Activated CD4-positive, CD25-positive, alpha-beta regulatory T cell treated with anti-CD3 and anti-CD28 coated beads, Interleukin-2, amount 50 U/mL, for 16 hours (primary cell): Measurements from ENCODE around the gene NUBP1.
"Not testable (repeated sequence)": the region's sequence is repeated elsewhere in the genome, so short reads cannot be mapped to it uniquely, and the experiment has no call there.

ENCODE experiments used
- DNase-seq: peaks from one replicate; pipeline ENCODE4 v3.0.0-alpha.2; 2020; ENCODE audit warnings: low read depth, low spot score

NUBP1 gene

GRCh38 chr16:10743610-10744369, at the start of gene NUBP1:
TSS of gene NUBP1 (plus strand) at chr16:10743842. CDS start at chr16:10743864, 22 bp downstream.
- peak; percentile 99 for DNase-seq

GRCh38 chr16:10693889-10694288, 49.8 kb upstream of the NUBP1 start:
- no peak for DNase-seq

DNA sequence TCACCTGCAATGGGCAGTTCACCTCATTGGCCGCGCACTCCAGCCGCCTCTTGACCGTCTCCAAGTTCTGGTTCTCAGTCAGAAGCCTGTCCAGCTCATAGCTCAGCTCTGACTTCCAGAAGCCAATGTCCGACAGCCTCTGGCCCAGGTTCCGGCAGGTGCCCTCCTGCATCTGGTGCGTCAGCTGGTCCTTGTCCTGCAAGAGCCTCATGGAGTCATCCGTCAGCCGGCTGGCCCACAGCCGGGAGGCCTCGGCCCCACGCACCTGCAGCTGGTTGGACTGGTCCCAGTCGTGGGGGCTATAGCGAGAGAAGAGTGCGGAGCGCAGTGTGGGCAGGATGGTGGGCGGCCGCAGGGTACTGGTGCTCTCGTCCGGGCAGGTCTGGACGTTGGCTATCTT, 49.3 kb upstream of the NUBP1 start:
- no peak for DNase-seq

DNA sequence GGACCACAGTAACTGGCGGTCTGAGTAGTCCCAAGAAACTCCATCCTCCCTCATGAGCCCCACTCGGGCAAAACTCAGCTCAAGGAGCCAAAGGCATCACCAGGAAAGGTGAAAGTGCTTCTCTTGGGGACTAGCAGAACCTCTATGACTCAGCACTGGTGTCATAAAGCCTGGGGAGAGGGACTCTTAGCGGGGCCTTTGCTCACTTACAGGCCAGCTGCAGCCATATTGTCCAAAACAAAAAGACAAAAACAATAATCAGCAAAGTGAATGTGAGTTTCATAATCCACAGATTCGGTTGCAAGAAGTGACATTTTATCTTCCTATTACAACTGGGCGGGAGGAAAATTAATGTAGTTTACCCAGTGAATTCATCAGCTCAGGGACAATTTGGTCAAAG, 48.8 kb upstream of the NUBP1 start, which contains the start of gene TEKT5:
Gene TEKT5, minus strand, starts transcription at position 101 of the 400 bp plus-strand sequence. Its CDS starts 57 bp downstream, at position 44.
- DNase-seq = no peak

GRCh38 chr16:10699756-10700155, 43.9 kb upstream of the NUBP1 start:
- DNase-seq = no peak

- DNase-seq = no peak
Measured at GRCh38 chr16:10708969-10709368, 34.7 kb upstream of the NUBP1 start.

DNA sequence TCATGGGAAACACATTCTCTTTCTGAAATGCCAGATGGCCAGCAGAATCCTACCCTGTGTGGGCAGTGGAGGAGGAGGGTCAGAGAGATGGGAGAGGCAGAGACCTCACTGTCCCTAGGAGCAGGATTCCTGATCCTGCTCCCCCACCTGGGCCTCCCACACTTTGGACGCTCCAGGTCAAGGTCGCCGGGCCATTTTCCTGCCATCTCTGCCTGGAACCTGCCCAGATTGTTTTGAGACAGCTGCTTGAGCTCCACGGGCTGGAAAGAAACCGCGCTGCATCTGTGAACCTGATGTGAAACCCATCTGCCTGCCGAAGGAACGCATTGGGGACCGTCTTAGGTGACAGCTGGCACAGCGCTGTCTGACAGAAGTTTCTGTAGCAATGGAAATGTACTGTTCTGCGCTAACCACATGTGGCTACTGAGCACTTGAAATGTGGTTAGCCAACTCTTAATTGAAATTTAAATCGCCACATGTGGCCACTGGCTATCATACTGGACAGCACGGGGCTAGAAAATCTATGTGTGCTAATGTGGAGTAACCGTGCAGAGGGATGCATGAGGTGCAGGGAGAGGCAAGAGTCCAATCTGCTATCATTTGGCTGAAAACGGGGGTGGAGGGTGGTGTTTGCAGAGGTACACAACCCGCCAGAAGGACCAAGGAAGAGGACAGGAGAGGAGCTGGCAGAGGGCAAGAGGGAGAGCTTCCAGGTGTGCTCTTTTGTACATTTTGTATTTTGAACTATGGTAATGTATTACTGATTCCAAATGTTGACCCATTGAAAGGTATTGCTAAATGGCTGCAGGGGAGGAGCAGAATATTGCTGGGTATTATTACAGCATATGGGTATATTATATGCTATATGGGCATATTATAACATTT, 15.4 kb upstream of the NUBP1 start:
- no peak for DNase-seq

DNA sequence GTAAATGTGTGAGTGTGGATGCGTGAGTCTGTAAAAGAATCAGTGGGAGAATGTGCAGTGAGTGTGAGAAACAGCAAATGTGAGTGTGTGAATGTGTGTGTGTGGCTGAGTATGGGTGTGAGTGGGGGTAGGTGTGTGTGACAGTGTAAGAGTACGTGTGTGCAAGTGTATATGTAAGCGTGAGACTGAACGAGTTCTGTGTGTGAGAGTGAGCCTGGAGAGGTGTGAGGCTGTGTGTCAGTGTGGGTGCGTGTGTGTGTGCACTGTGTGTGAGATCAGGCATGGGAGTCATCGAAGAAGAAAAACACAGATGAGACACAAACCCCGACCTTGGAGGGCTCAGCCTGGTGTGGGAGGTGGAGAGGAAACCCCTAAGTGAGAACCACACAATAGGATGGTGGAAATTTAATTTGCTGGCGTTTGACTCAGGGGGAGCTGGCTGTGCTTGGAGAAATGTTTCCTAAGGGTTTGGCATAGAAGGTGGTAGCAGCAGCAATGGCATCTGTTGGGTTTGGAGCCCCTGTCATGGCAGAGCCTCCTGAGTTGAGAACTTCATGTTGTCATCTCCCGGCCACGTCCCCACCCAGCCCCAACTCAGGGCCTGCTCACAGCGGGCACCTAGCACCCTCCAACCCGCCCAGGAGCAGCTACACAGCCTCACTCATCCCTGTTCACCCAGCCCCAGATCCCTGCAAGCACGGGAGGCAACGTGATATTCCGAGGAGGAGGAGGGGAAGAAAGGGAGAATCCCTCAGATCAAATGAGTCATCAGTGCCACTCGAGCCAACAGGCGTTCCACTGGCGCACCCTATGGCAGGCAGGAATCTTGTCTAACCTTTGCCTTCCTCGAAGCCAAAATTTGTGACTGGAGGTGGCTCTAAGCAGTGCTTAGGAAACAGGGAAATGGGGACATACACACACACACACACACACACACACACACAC, 14.3 kb upstream of the NUBP1 start:
- DNase-seq = no peak

DNA sequence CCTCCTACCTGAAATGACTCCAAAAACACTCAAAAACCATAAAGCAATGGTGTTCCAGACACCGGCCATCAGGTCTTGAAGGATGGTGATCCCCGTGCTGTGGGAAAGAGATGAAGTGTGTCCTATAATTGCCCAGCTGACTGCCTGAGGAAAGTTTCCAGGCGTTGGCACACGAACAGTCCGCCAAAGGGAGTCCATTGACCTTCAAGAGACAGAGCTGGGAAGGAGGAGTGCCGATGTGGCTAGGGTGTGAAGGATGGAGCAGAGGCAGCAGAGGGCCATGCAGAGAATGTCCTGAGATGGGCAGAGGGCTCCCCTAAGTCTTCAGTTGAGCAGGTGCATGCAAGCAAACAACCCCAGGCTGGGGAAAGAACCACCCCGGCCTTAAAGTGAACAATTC, 11.9 kb upstream of the NUBP1 start:
- DNase-seq = no peak

DNA sequence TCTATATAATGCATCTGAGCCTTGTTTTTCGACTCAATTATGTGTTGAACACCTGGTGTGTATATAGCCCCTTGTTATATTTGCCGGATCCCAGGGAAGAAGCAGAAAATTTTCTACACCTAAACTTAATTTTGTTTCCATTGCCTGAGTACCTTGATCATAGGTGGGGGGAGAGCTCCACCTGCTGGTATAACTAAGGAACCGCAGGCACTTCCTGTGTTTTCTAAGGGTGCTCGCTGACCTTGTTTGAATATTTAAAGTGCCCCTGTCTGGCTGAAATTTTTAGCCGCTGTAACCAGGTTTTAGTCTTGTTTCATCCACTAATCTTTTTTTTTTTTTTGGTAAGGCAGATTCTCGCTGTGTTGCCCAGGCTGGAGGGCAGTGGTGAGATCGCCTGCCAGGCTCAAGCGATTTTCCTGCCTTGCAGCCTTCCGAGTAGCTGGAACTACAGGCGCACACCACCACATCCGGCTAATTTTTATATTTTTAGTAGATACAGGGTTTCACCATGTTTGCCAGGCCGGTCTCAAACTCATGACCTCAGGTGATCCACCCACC, 6.5 kb upstream of the NUBP1 start:
- DNase-seq = peak; percentile 63

DNA sequence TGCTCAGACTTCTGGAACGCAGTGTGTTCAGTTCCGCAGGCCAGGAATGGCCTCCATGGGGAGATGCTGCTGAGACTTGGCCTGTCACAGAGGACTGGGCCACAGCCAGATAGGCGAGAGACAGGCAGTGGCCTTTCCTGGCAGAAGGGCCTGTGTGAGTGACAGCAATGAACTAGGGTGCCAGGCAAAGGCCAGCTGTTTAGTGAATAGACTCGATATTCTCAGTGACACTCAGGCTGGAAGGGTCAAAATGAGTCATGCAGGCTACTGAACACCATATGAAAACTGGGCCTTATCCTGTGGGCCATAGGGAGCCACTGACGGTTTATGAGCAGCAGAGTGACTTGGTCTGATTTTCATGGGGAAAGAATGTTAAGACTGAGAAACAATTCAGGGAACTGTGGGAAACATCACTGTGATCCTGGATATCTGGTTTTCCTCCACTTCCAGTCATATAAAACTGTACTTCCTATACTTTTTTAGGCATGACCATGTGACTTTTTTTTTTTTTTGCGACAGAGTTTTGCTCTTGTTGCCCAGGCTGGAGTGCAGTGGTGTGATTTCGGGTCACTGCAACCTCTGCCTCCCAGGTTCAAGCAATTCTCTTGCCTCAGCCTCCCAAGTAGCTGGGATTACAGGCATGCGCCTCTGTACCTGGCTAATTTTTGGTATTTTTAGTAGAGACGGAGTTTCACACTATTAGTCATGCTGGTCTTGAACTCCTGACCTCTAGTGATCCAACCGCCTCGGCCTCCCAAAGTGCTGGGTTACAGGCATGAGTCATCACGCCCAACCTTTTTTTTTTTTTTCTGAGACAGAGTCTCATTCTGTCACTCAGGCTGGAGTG, 5.2 kb upstream of the NUBP1 start:
- peak; percentile 5 for DNase-seq

DNA sequence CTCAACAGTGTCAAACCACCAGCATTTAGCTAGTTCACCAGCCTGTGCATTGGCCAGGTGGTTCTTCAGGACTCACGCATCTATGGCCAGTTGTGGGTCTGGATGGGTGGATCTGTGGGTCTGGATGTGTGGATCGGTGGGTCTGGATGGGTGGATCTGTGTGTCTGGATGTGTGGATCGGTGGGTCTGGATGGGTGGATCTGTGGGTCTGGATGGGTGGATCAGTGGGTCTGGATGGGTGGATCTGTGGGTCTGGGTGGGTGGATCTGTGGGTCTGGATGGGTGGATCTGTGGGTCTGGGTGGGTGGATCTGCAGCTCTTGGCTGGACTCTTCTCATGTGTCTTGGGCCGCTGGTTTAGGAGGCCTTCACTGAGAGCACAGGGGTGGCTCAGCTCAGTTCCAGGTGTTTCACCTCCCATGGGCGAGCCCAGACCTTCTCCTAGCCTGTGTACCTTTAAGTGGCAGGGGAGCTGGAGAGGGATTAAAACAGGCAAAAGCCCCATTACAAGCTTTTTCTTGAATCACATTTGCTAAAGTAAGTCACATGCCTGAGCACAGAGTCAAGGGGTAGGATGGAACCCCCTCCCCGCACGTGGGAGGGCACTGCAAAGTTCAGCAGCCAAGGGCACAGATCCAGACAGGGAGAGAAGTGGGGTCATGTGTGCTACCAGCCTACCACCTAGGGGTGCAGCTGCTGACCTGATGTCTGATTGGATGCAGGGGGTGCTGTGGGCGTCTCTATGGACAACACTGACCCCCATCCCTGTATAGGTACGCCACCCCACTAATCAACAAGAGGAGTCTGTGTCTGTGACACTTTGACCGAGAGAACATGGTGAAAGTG, 3.4 kb upstream of the NUBP1 start:
- DNase-seq = no peak

DNA sequence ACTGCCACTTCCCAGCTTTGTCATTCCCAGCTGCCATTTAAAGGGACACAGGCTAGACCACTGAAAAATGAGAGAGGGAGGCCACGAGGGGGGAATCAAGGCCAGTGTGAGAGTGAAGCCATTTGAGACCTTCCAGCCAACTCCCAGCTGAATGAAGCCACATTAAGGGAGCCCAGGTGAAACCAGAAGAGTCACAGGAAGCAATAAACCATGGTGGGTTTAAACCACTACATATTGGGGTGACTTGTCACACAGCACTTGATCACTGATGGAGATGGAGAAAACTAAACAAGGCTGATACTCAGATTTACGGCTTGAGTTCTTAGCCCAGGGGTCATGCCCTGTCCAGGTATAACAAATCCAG, 2.8 kb upstream of the NUBP1 start:
- DNase-seq = no peak

DNA sequence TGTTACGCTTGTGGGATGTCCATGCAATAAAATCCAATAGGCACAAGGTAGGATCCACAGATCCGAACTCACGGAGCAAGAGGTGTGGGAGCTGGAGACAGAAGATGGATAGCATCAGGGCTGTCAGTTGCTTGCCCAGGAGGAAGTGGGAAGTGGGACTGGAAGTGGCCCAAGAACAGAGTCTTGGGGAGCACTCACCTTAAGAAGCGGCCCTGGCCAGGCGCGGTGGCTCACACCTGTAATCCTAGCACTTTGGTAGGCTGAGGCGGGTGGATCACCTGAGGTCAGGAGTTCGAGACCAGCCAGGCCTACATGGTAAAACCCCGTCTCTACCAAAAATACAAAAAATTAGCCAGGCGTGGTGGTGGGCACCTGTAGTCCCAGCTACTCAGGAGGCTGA, 2.4 kb upstream of the NUBP1 start:
- not testable (repeated sequence) for DNase-seq

- DNase-seq = no peak
Measured at GRCh38 chr16:10741844-10742243, 1.8 kb upstream of the NUBP1 start.

- no peak for DNase-seq
Measured at GRCh38 chr16:10743227-10743609, 424 bp upstream of the NUBP1 start.

GRCh38 chr16:10744370-10745030, 858 bp downstream of the NUBP1 start:
- DNase-seq = no peak

DNA sequence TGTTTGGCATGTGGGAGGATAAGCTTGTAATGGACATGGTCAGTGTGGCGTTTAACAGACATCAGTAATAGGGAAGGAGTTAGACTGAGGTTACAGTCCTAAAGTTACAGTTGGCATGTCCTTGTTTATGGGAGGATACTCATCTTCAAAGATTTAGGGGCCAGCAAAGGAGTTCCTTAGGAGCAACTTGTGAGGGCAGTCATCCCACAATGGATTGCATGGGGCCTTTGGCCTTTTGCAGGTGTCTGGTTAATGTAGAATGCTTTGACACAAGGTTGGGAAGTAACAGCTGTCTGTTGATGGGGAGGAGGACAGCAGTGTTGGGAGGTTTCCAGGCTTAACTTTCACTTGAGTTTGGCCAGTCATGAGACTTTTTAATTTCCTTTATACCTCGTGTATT, 2.2 kb downstream of the NUBP1 start:
- DNase-seq = no peak

GRCh38 chr16:10750793-10751192, 7.2 kb downstream of the NUBP1 start:
- DNase-seq = no peak
